Testis (tissue), 3 donors: Measurements from ENCODE around the gene TBL2. TPM values are rescaled to one million over a fixed set of nuclear protein-coding genes. Genes with fewer than 3 reads are reported as not detected.
"Not testable (repeated sequence)": the region's sequence is repeated elsewhere in the genome, so short reads cannot be mapped to it uniquely, and the experiment has no call there.

Experiments used
- DNase-seq: peaks from one replicate; pipeline ENCODE4 v3.0.0-alpha.2; 2019
- H3K27ac ChIP-seq, 2 donors: fragments of 200-600 bp; sonication (generic); one replicate each; pipeline ENCODE4 v1.5.1; 2019
- H3K27me3 ChIP-seq: fragments of 200-600 bp; sonication (generic); one replicate; pipeline ENCODE4 v1.5.1; 2019
- H3K36me3 ChIP-seq: fragments of 200-600 bp; sonication (generic); one replicate; pipeline ENCODE4 v1.5.1; 2017; ENCODE audit warnings: low read depth; ENCODE audit errors: missing control alignments
- H3K4me1 ChIP-seq: fragments of 200-600 bp; sonication (generic); one replicate; pipeline ENCODE4 v1.5.1; 2019
- H3K4me3 ChIP-seq, 2 donors: fragments of 200-600 bp; sonication (generic); one replicate each; pipeline ENCODE4 v1.5.1; 2017 to 2019
- H3K9me3 ChIP-seq: fragments of 200-600 bp; sonication (generic); one replicate; pipeline ENCODE4 v1.5.1; 2017
- POLR2A ChIP-seq: fragments of 450-650 bp; IDR thresholded peaks from one replicate; pipeline ENCODE4 v1.6.1; 2017; ENCODE audit warnings: antibody characterized with exemption, mild to moderate bottlenecking, moderate library complexity
- WGBS, 2 donors: methylation state at CpG; one replicate each; pipeline ENCODE4 v1.1.5; 2018; 5-methylcytosine and 5-hydroxymethylcytosine counted together
- intact Hi-C: fragments of 100-400 bp; cut with DNase I; formaldehyde crosslinking; loops from one replicate; pipeline ENCODE4 v1.15.1; 2023; ENCODE audit warnings: low total_unique reads
- polyA plus RNA-seq: library from polyadenylated mRNA; stranded (reverse); fragments of 350-450 nt; fragmentation: Illumina TruSeq; extraction: RNeasy Lipid Tissue Mini Kit (QIAGEN cat#74804); gene quantifications from one replicate; pipeline ENCODE4 v1.2.3, GENCODE V29; 2014; ENCODE audit warnings: low read depth, low replicate concordance; ENCODE audit not compliant: insufficient read depth
- total RNA-seq, 2 donors: library from RNA; depleted of rRNA; stranded (reverse); fragments of >200 nt; gene quantifications; one replicate each; pipeline ENCODE4 v1.2.3, GENCODE V29; 2016
- TF ChIP-seq, protein P1 (sequence below), 3 experiments: fragments of 450-650 bp in 2 of 3; fragments of 200-600 bp in 1 of 3; sonication (generic) in 1 of 3; IDR thresholded peaks; one replicate each; pipeline ENCODE4 v1.5.1; 2016 to 2019; ENCODE audit warnings: antibody characterized with exemption in 3 of 3, mild to moderate bottlenecking in 2 of 3, moderate library complexity in 1 of 3

Gene TBL2
- total and polyA plus RNA-seq, 3 donors from 2014 or later: 211 to 579 (median 224) TPM

DNA sequence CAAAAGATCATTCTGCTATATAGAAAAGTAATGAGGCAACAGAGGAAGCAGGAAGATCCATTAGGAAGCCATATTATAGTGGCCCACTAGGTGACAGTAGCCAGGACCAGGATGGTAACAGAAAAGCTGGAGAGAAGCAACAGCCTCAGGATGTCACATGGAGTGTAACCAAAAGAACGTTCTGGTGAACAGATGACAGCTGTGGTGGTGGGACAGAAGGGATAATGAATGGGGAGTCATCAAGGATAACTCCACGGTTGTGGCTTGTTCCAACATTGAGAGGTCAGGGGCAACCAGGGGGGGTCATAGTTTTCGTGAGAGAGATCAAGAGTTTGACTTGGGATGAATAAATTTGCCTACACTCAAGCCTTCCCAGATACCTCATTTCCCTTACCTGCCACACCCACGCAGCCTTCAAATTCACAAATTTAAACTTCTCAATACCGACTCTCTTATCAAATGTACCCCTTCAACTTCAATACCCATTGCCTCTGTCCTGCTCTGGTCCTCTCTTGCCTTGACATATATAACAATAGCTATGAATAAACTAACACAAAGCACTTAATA, 9.3 kb downstream of the TBL2 start:
- Histone ChIP-seq H3K4me1 (peaks cover 6% of the 10 kb centered on the region), H3K27ac (no peak overlapping the region), H3K4me3 (no peak overlapping the region), H3K27me3 (no peaks in the 10 kb centered on the region), H3K9me3 (no peaks in the 10 kb centered on the region), H3K36me3 (no peaks in the 10 kb centered on the region)
- intact Hi-C loops: no loop called here
- WGBS, 2 donors: 67 to 69% methylated on average over 5 of the region's 5 CpGs
- TF ChIP-seq, protein P1, sequence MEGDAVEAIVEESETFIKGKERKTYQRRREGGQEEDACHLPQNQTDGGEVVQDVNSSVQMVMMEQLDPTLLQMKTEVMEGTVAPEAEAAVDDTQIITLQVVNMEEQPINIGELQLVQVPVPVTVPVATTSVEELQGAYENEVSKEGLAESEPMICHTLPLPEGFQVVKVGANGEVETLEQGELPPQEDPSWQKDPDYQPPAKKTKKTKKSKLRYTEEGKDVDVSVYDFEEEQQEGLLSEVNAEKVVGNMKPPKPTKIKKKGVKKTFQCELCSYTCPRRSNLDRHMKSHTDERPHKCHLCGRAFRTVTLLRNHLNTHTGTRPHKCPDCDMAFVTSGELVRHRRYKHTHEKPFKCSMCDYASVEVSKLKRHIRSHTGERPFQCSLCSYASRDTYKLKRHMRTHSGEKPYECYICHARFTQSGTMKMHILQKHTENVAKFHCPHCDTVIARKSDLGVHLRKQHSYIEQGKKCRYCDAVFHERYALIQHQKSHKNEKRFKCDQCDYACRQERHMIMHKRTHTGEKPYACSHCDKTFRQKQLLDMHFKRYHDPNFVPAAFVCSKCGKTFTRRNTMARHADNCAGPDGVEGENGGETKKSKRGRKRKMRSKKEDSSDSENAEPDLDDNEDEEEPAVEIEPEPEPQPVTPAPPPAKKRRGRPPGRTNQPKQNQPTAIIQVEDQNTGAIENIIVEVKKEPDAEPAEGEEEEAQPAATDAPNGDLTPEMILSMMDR (IDR thresholded peaks at IDR 0.05): no peak
- no peak for TF ChIP-seq POLR2A
- DNase-seq: no peak

DNA sequence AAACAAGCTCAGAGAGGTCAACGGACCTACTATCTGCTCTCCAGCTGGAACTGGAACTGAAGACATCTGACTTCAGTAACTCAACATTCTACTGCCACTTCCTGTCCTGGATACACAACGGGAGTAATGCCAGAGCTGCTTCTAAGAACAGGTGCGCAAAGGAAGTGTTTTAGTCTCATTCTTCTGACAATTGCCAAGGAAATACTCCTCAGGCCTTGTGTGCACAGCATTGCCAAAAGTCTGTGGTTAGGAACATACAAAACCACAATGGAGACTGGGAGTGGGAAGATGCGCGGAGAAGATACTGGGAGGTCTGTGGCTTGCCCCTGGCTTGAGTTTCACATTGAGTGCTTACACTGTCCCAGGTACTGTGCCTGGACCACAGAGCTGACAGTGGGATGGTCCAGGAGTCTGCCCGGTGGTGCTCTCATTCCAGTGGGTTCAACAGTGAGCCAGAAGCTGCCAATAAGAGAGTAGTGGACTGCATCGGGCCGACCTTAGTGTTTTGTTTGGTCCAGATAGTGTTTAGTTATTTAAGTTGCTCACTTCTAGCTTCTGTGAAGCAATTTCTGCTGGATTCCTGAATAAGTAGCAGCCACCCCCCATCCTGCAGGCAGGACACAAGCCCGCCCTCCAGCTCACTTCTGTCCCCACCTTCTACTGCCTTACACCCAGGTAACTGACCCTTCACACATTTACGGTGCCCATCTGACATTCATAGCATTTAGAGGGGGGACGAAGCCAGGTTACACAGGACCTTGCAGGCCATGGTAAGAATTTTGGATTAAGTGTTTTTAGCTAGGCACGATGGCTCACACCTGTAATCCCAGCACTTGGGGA, 10.3 kb downstream of the TBL2 start:
- WGBS, 2 donors: 70 to 72% methylated on average over 12 of the region's 12 CpGs
- TF ChIP-seq POLR2A: no peak
- TF ChIP-seq, protein P1 (IDR thresholded peaks at IDR 0.05): no peak
- Histone ChIP-seq H3K36me3 (no peaks in the 10 kb centered on the region), H3K4me1 (peaks cover 6% of the 10 kb centered on the region), H3K27ac (no peak overlapping the region), H3K9me3 (no peaks in the 10 kb centered on the region), H3K4me3 (no peak overlapping the region), H3K27me3 (no peaks in the 10 kb centered on the region)
- intact Hi-C loops: no loop called here
- DNase-seq: no peak

DNA sequence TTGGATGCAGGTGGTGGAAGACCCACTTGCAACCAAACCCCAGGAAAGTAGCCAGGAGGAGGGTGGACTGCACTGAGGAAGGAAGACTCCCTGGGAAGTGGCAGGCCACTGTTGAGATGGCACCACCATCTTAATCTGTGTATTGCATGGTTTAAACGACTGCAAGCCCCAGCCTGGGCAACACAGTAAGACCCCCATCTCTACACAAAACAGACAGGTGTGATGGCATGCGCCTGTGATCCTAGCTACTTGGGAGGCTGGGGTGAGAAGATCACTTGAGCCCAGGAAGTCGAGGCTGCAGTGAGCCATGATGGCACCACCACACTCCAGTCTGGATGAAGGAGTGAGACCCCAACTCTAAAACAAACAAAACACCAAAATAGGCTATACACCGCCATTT, 11.2 kb downstream of the TBL2 start:
- intact Hi-C loops: no loop called here
- Histone ChIP-seq H3K27me3 (no peaks in the 10 kb centered on the region), H3K4me1 (peaks cover 6% of the 10 kb centered on the region), H3K36me3 (no peaks in the 10 kb centered on the region), H3K27ac (no peak overlapping the region), H3K9me3 (no peaks in the 10 kb centered on the region), H3K4me3 (no peak overlapping the region)
- DNase-seq: no peak
- TF ChIP-seq, protein P1 (IDR thresholded peaks at IDR 0.05): no peak
- no peak for TF ChIP-seq POLR2A
- WGBS, 2 donors: 88 to 96% methylated on average over 4 of the region's 4 CpGs

DNA sequence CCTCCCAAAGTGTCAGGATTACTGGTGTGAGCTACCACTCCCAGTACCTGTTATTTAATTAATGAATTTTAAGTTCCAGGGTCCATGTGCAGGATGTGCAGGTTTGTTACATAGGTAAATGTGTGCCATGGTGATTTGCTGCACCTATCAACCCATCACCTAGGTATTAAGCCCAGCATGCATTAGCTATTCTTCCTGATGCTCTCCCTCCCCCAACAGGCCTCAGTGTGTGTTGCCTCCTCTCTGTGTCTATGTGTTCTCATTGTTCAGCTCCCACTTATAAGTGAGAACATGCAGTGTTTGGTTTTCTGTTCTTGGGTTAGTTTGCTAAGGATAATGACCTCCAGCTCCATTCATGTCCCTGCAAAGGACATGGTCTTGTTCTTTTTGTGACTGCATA, 11.9 kb downstream of the TBL2 start:
- H3K4me3 ChIP-seq, intact Hi-C loops, H3K9me3 ChIP-seq, H3K4me1 ChIP-seq, H3K27me3 ChIP-seq, H3K27ac ChIP-seq, H3K36me3 ChIP-seq, DNase-seq: not testable (repeated sequence)

DNA sequence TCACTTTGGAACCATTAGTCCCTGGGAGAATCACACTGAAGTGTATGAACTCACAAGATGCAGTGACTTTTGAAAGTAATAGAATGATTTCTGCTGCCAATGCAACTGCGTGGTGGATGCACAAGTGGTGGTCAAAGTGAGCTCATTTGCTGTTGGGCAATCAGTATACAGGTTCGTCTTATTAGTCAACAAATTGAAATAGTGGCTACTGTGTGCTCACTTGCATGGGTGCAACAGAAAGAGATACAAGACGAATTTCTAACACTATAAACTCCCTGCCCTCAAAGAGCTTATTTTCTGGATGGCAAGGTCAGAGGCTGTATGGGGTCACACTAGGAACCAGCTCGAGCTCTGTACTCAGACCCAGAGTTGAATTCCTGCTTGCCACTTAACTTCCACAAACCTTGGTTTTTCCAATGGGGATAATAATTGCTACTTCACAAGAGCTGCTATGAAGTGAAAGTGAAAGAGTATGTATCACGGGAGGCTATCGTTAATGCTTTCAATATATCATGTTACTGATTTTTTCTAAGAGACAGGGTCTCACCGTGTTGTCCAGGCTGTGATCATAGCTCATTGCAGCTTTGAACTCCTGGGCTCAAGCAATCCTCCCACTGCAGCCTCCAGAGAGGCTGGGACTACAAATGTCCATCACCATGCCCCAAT, 12.6 kb downstream of the TBL2 start:
- Histone ChIP-seq H3K4me1 (peaks cover 6% of the 10 kb centered on the region), H3K27ac (no peak overlapping the region), H3K36me3 (no peaks in the 10 kb centered on the region), H3K27me3 (no peaks in the 10 kb centered on the region), H3K9me3 (no peaks in the 10 kb centered on the region), H3K4me3 (no peak overlapping the region)
- TF ChIP-seq, protein P1 (IDR thresholded peaks at IDR 0.05): no peak
- no peak for TF ChIP-seq POLR2A
- WGBS, 2 donors: 65 to 70% methylated on average over 7 of the region's 7 CpGs
- DNase-seq: no peak
- intact Hi-C loops: no loop called here
